ENCODE results near the gene CNTNAP4. TPM values are rescaled to one million over a fixed set of nuclear protein-coding genes. Genes with fewer than 3 reads are reported as not detected.

CNTNAP4 gene
- total and polyA plus RNA-seq, 2 experiments from 2014 or later: 0.64 to 1.1 TPM

DNA sequence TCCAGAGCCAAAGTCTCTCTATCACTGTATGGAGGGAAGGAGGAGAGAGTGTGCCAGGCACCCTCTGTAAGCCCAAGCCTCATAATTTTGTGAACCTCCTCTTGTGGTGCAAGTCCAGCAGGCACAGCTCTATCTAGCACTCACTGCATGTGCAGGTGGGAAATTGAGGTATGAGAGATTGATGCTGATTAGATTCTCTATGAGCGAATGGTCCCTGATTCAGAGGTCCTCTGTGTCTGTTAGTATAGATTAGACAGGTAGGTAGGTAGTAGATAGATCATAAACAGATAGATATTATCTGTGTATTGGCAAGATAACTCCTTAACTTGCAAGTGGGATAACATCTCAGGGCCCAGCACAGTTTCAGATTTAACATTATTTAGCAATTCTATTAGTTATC lies 209.5 kb downstream of the CNTNAP4 start:
- Histone ChIP-seq H3K9me2 (replicated peaks; ENCODE audit: insufficient read depth) (no peaks in the 10 kb centered on the region), H3K4me2 (no peak overlapping the region), H3K36me3 (replicated peaks; ENCODE audit: insufficient read depth, low read depth) (no peaks in the 10 kb centered on the region), H2AFZ (no peak overlapping the region), H3K27me3 (no peaks in the 10 kb centered on the region), H3K27ac (no peak overlapping the region), H4K20me1 (ENCODE audit: insufficient read depth, poor library complexity, severe bottlenecking) (no peaks in the 10 kb centered on the region), H3K9me3 (ENCODE audit: low read depth) (no peaks in the 10 kb centered on the region), H3K4me3 (no peak overlapping the region), H3K4me1 (ENCODE audit: insufficient read depth) (no peaks in the 10 kb centered on the region), H3K79me2 (no peaks in the 10 kb centered on the region)
- no peak for DNase-seq (ENCODE audit: low spot score)
- 92% methylated on average over 1 of the region's 1 CpG for WGBS (ENCODE audit: low lambda C conversion rate, missing lambda C conversion rate)
- TF ChIP-seq CTCF (IDR thresholded peaks at IDR 0.05; ENCODE audit: poor library complexity): no peak
- no peak for TF ChIP-seq EZH2phosphoT487 (IDR thresholded peaks at IDR 0.05; ENCODE audit: low read depth, severe bottlenecking, unreplicated experiment)
- no peak for TF ChIP-seq EZH2 (IDR thresholded peaks at IDR 0.05; ENCODE audit: borderline replicate concordance)

- no peak for TF ChIP-seq EZH2 (IDR thresholded peaks at IDR 0.05; ENCODE audit: borderline replicate concordance)
- TF ChIP-seq EZH2phosphoT487 (IDR thresholded peaks at IDR 0.05; ENCODE audit: low read depth, severe bottlenecking, unreplicated experiment): no peak
- TF ChIP-seq CTCF (IDR thresholded peaks at IDR 0.05; ENCODE audit: poor library complexity): no peak
- H3K4me3 ChIP-seq: no peak overlapping the region
- no peak overlapping the region for H3K27ac ChIP-seq
- H4K20me1 ChIP-seq (ENCODE audit: insufficient read depth, poor library complexity, severe bottlenecking): no peaks in the 10 kb centered on the region
- no peaks in the 10 kb centered on the region for H3K27me3 ChIP-seq
- no peaks in the 10 kb centered on the region for H3K9me3 ChIP-seq (ENCODE audit: low read depth)
- no peaks in the 10 kb centered on the region for H3K36me3 ChIP-seq (replicated peaks; ENCODE audit: insufficient read depth, low read depth)
- no peak for DNase-seq (ENCODE audit: low spot score)
- WGBS (ENCODE audit: low lambda C conversion rate, missing lambda C conversion rate): 53% methylated on average over 6 of the region's 6 CpGs
- no peaks in the 10 kb centered on the region for H3K9me2 ChIP-seq (replicated peaks; ENCODE audit: insufficient read depth)
- no peaks in the 10 kb centered on the region for H3K4me1 ChIP-seq (ENCODE audit: insufficient read depth)
- no peaks in the 10 kb centered on the region for H3K79me2 ChIP-seq
- no peak overlapping the region for H3K4me2 ChIP-seq
- H2AFZ ChIP-seq: no peak overlapping the region
Measured at GRCh38 chr16:76487411-76488064, 210.3 kb downstream of the CNTNAP4 start.

DNA sequence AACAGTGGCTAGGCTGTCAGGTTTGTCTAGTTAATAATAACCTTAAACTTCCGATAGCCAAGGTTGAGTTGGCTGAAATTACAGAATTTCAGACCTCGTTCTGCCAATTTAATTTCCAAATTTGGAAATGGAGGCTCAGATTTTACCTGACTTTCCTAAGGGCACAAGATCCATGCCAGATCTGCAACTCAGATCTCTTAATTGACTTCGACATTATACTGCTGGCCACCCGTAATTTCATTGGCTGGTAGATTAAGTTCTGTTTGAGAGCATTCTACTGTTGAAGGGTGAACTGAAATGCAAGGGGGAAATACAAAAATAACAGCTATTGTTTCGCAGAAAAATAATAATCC lies 210.8 kb downstream of the CNTNAP4 start:
- Histone ChIP-seq H3K27ac (no peak overlapping the region), H2AFZ (no peak overlapping the region), H3K79me2 (no peaks in the 10 kb centered on the region), H3K36me3 (replicated peaks; ENCODE audit: insufficient read depth, low read depth) (no peaks in the 10 kb centered on the region), H4K20me1 (ENCODE audit: insufficient read depth, poor library complexity, severe bottlenecking) (no peaks in the 10 kb centered on the region), H3K4me3 (no peak overlapping the region), H3K9me3 (ENCODE audit: low read depth) (no peaks in the 10 kb centered on the region), H3K4me2 (no peak overlapping the region), H3K27me3 (no peaks in the 10 kb centered on the region), H3K4me1 (ENCODE audit: insufficient read depth) (no peaks in the 10 kb centered on the region), H3K9me2 (replicated peaks; ENCODE audit: insufficient read depth) (no peaks in the 10 kb centered on the region)
- DNase-seq (ENCODE audit: low spot score): no peak
- 81% methylated on average over 5 of the region's 5 CpGs for WGBS (ENCODE audit: low lambda C conversion rate, missing lambda C conversion rate)
- TF ChIP-seq CTCF (IDR thresholded peaks at IDR 0.05; ENCODE audit: poor library complexity): no peak
